HG03521 (cell line): Measurements from ENCODE around the gene JDP2.
"Not testable (repeated sequence)": the region's sequence is repeated elsewhere in the genome, so short reads cannot be mapped to it uniquely, and the experiment has no call there.

ENCODE experiments used
- ATAC-seq: cut with Tn5 transposase; IDR thresholded peaks from one replicate; pipeline ENCODE4 v1.9.1; 2021; ENCODE audit warnings: mild to moderate bottlenecking, moderate library complexity; ENCODE audit not compliant: unreplicated experiment

The JDP2 gene

DNA sequence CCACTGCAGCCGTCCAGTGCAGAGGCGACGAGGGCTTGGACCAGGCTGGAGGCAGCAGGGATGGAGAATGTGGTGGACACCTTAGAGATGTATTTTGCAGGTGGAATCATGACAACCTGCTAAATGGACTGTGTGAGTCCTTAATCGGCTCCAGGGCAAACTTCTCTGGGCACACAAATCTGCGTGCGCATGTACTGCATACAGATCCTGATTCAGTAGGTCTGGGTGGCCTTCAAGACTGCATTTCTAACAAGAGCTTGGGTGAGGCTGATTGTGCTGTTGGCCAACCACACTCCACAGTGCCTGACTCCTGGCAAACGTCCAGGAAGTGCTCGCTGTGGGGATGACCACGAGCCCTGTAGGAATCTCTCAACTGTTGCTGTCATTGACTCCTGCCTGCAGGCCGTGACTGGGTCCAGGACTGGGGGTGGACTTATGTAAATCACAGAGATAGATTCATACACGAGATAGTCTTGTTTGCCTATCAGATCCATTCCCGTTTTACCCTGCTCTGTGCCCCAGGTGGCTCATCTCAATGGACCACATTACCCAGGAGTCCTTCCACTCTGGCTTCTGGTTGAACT is 27.2 kb downstream of the JDP2 start:
- ATAC-seq = no peak

DNA sequence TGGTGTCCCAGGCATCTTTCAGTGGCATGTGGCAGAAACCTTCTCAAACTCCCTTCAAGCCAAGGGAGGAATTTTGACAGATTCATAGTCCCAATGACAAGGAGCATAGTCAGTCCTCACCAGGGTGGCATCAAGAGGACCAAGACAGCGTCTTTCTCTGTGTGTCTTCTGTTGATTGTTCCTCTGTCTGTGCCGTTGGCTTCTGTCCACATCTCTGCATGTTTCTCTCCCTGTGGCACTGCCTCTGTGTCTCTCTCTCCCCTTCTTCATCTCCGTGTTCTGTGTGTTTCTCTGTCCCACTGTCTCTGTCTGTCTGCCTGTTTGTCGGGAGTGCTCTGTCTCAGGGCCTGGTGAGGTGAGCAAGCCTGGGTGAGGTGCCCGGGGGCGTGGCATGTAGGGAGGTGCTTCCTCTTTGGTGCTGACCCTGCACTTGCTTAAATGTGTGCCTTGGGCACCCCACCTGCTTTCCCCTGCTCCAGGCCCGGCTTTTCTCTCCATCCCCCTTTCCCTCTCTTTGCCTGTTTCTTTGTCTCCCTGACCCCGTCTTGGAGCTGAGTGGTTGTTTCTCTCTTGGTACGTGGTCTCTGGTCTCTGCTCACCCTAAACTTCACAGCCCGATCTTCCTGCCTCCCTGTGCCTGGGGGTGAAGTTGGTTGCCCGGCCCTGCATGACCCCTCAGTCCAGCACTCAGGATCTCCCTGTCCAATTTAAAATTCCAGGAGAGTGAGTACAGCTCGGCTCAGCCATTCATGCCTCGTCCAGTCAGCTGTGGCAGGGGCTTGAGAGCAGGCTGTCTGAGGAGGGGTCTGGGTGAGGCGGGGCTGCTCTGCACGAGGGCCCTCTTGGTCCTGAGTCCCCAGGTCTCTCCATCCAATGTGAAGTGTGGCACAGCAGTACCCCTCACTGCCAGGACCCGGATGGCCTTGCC is 28.5 kb downstream of the JDP2 start:
- no peak for ATAC-seq

DNA sequence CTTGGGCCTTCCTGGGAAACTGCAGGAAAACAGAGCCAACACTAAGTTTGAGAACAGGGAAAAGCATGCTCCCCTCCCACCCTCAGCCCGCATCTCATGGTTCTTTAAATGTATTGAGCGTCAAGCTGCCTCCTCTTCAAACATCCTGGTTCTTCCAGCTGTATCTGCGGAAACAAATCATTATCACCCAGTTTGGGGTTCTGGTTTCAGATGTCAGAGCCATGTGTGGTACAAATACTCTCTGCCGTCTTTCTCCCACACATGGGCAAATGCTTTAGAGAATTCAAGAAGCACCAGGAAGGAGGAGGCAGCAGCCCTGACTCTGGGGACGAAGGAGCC is 29.1 kb downstream of the JDP2 start:
- ATAC-seq = no peak

DNA sequence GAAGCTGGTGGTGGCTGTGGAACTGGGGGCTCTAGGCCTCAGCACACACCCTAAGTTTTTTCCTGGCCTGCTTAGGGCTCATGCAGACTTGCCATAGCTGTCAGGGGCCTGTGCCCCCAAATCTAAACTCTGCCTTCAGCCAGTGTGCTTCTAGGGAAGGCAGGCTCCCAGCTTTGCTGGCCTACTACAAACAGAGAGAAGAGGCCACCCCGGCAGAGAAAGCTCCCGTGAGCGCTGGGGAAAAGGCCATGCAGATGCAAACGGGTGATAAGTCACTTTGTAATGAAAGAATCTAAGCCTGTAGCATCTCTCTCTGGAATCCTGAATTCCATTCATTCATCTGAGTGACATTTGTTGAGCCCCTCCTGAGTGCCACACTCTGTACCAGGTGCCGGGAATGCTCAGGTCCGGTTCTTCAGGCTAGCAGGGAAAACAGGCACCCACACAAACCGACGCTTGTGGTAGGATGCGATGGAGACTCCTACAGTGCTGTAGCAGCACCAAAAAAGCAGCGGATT is 29.9 kb downstream of the JDP2 start:
- ATAC-seq = no peak

DNA sequence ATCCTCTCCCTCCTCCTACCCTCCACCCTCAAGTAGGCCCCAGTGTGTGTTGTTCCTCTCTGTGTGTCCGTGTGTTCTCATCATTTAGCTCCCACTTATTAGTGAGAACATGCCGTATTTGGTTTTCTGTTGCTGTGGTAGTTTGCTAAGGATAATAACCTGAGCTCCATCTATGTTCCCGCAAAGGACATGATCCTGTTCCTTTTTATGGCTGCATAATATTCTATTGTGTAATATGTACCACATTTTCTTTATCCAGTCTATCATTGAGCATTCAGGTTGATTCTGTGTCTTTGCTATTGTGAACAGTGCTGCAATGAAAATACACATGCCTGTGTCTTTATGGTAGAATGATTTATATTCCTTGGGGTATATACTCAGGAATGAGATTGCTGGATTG is 30.5 kb downstream of the JDP2 start:
- no peak for ATAC-seq

DNA sequence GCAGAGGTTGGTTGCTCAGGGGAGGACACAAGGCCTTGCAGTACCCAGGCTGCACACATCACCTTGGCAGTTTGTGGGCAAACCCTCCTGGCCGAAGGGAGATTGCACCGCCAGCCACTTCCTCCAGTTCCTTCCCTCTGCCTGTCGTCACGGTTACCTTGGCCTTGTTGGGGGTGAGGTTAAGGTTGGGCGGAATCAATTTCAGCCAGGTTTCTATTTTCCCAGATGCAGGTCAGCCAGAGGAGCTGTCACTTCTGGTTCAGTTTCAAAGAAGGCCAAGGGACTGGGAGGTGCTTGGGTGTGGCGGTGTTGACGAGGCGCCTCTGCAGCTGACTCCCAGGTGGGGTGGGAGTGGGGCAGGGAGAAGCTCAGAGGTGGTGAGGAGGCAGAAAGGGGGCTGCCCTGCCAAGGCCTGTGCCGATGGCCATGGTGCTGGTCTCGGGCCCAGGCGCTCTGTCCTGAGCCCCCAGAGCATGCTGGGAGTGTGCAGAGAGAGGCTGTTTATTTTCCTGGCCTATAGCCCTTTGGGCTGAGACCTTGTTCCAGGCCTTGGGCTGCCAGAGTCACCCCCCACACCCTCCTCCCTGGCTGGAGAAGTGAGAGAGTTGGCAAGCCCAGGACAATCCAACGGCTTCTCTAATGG is 31.4 kb downstream of the JDP2 start:
- ATAC-seq = no peak

DNA sequence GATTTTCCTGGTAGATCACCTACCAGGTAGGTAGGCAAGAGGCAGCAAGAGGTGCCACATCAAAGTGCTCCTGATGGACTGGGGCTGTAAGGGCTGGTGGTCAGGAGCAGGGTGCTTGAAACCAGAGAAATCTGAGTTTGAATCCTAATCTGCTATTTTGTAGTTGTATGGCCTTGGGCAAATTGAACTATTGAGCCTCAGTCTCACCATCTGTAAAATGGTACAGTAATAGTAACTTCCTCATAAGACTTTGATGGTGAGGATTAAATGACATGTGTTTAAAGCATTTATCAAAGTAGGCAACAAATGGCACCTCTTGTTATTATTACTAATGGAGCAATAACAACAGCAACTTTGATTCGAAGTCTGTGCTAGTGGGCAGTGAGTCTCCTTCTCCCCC is 32.0 kb downstream of the JDP2 start:
- ATAC-seq = no peak

DNA sequence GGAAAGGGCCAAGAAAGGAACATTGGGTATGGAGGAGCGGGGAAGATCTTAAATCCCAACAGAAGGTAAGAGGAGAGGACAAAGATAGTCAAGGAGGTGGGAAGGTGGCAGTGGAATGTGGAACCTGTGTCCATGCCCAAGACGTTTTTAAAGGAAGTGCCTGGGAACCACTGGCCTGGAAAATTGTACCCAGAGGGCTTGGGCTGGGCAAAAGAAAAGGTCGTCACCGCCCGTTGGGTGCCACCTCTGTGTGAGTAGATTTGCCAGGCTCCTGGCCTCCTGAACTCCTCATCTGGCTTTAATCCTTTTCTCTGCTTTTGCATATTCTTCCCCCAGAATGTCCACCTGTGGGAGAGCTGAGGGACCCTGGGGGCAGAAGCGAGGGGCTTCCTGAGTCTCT is 32.6 kb downstream of the JDP2 start:
- no peak for ATAC-seq

DNA sequence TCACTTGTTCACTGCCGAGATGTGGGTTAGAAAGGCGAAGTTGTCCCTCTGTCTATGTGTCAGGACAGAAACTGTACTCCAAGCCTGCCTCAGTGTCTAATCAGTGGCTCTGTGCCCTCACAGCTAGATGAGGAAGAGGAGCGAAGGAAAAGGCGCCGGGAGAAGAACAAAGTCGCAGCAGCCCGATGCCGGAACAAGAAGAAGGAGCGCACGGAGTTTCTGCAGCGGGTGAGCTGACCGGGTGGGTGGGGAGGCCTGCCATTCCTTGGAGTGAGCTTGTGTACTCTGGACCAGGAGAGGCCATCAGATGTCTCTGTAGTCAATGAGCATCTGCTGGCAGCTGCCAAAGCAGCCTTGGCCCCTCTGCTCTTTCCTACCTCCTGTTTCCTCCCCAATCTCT is 33.5 kb downstream of the JDP2 start:
- ATAC-seq = no peak

DNA sequence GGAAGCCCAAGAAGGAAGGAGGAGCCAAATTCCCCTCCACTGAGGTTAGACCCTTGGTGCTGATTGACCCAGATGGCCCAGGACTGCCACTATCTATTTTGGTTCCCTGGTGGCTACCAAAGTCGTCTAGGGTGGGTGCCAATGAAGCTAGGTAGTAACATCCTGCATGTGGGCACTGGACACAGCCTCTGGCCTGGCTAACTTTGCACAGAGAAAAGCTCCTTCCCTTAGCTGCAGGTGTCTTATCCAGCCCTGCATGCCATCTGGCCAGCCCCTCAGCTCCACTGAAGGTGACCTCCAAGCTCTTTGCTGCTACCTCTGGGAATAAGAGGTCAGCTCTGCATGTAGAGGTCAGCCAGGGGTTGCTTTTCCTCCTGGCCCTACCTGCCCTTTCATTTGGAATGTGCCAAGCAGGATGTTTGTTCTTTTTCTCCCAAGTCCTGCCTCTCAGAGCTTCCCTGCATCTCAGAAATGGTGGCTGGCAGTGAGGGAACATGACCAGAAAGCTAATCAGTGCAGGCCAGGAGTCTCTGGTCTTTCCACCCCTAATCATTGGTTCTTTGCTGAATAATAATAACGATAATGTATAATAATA is 34.0 kb downstream of the JDP2 start:
- ATAC-seq = no peak

DNA sequence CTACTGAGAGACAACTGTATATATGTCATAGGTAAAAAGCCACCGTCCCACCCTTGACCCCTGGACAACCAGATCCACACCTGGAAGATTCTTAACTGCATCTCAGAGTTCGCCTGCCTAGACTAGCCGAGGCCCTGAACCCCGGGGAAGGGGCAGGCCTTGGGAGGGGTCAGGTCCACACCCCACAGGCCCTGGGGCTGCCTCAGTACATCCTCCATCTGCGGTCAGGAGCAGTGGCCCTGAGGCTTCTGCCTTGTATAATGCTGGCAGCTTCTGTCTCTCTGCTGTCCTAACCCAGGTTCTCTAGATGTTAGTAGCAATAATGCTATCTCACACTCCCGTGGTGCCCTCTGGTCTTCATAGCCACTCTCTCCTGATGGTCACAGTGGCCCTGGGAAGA is 36.8 kb downstream of the JDP2 start:
- ATAC-seq = no peak

DNA sequence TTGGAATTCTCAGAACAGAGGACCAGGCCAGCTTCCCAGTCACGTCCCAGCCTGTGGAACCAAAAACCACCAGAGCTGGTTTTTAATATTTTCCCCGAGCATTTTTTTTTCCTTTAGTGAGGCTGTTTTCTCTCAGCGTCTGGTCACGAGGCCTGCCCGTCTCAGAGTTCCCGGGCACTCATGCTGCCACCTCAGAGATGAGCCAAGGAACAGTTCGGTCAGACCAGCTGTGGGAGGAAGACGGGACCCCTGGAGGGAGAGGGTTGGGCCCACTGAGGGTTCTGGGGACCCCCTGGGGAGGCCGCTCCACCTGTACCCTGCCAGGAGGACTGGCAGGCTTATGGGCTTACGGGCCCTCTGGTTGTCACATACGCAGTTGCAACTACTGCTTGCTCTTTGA is 39.9 kb downstream of the JDP2 start:
- no peak for ATAC-seq

DNA sequence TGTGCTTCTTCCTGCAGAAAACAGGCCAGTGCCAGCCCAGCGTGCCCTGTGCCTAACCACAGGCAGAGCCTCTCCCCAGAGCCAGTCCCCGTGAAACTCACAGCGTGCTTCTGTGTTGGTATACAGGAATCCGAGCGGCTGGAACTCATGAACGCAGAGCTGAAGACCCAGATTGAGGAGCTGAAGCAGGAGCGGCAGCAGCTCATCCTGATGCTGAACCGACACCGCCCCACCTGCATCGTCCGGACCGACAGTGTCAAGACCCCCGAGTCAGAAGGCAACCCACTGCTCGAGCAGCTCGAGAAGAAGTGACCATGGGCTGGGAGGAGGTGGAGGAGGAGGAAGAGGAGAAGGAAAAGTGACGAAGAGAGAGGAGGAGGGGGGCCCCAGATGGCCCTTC is 41.3 kb downstream of the JDP2 start:
- no peak for ATAC-seq

DNA sequence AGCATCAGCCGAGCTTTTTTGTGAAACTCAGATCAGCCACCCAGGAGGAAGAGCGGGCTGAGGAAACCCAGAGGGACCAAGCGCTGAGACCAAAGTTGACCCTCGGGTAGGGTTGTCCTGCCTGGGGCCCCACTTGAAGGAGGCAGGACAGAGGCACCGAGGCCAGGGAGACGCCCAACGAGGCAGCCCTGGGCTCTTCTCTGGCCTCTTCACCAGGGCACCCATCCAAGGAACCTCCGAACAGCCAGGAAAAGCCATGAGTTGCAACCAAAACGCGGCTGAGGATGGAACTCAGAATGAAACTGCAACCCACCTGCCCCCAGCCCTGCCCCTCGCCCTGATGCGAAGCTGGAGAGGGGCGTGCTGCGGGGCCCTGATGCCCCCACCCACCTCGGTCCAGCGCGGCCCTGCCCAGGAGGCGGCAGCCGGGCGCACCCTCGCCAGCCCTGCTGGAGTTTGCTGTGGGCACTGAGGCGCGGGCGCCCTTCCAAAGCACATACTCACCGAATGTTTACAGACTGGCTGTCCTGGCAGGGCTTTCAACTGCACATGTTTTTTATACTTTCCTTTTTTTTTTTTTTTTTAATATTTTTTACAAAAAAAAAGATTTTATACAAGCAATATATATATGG is 41.9 kb downstream of the JDP2 start:
- ATAC-seq = no peak

DNA sequence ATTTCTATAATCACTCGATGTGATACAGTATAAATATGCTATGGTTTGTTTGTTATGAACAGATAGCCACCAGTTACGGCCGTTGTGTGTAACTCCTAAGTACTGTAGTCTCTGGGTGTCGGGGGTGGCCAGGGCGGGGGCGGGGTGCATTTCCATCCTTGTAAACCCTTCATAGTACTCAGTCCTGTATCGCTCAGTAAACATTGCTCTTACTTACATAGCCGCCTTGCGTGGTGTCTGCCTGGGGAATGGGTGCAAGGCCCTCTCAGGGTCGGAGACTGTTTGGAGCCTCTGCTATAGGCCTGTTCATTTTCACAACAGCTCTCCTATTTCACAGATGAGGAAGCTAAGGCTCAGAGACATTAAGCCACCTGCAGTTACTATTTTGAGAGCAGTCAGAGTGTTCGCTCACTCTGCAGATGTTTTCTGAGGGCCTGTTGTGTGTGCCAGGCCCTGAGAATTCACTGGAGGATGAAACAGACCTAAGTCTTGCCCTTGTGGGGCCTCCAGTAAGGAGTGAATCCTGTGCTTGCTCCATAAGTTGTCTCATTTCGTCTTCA is 42.5 kb downstream of the JDP2 start:
- no peak for ATAC-seq

DNA sequence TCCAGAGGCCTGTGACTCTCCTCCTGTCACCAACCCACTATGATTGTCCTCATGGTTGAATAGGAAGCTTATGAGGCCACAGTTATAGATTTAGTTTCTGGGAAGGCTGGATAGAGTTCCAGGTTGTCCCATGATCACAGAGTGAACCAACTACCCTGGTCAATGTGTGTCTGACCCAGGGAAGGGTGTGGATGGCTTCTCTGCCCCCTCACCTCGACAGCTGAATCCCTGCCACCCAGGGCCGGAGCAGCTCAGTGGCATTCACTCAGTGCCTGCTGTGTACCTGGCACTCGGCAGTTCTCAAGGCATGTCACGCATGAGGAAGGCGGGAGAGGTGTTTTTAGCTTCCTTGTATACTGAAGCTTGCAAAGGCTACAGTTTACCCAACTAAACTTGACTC is 43.2 kb downstream of the JDP2 start:
- no peak for ATAC-seq

DNA sequence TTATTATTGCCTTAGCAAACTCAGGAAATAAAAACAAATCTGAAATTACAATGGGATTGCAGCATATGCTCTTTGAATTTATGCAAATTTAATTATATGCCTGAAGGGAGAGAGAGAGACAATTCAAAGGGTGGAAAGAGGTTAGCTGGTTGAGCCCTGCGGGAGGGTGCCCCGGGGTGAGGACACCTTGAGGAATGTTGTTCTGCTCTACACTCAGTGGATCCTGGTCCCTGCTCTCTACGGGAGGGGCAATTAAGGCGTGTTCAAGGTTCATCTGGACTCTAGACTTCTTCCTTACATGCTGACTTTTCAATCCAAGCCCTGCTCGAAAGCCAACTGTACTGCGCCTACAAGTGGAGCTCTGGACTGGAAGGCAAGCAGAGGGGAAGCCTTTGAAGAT is 46.3 kb downstream of the JDP2 start:
- ATAC-seq = not testable (repeated sequence)

DNA sequence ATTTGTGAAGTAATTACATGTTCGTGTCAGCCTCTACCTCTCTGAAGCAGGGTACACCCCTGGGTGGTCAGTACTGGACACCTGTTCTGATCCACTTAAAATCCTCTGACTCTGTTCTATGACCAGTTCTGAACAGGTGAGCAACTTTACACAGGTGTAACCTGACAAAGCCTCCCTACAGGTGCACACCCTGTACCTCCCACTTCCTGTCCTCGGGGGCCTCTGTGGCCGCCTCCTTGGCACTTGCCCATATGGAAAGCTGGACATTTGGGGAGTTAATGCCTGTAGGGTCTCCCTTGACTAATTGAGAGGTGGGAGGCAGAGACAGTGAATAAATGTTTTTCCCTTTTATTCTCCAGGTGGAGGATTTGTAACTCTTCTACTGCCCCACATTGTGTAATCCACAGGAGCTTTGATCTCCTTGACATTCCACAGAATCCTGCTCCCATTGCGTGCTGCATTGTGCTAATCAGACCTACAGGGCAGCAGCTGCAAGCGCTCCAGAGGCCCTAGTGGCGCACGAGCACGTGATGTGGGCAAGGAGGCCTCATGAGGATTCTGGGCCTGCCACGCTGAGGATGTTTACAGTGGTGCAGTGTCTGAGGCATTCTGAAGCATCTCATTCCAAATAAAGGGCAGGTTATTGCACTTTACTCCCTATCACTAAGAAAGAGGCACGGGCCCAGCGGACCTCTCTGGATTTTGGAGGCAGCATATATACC is 48.6 kb downstream of the JDP2 start:
- no peak for ATAC-seq

DNA sequence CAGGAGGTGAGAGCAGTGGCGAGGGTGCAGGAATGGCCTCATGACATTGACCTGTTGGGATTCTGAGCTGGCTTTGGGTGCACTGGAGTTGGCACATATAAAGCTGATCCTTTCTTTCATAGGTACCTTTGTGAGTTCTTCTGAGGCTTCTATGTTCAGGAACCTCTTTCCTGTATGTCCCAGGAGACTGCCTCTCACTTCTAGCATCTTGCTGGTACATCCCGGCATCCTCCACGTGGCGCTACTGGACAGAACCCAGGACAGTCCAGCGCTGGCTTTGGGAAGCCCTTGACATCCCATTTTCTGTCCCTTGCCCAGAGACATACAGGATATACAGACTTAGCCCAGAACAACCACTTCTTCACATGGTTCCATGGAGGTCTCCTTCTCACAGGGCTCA is 50.1 kb downstream of the JDP2 start:
- no peak for ATAC-seq
